ENCODE measurements around the gene ANTXR2. TPM values are rescaled to one million over a fixed set of nuclear protein-coding genes. Genes with fewer than 3 reads are reported as not detected.
A peak's percentile ranks its signal among the peaks of the same experiment; 100 is the strongest.
"Not testable (repeated sequence)": the region's sequence is repeated elsewhere in the genome, so short reads cannot be mapped to it uniquely, and the experiment has no call there.

ANTXR2 gene
- 8.2 and 10.6 TPM in 2 replicates for total RNA-seq

GRCh38 chr4:80072744-80073472, at the start of gene ANTXR2:
Gene ANTXR2, minus strand, starts transcription at chr4:80073229. Its CDS starts 669 bp downstream, at chr4:80072560.
- H3K9me3 Mint-ChIP-seq: peaks cover 15% of the 10 kb centered on the region
- intact Hi-C loops (cut with micrococcal nuclease): loop anchor here (1.0 to 5.0 kb wide), 5 partner anchors 36 to 156 kb away; no protein-coding TSS in a partner anchor
- H3K4me3 Mint-ChIP-seq: peak within 1 kb of the TSS; percentile 97
- H3K4me1 Mint-ChIP-seq: peaks cover 68% of the 10 kb centered on the region
- peaks cover 23% of the 10 kb centered on the region for H3K36me3 Mint-ChIP-seq (ENCODE audit: low read depth)
- DNase-seq: peak; percentile 93
- H3K27ac Mint-ChIP-seq: peak within 1 kb of the TSS; percentile 95
- peaks cover 2% of the 10 kb centered on the region for H3K27me3 Mint-ChIP-seq

GRCh38 chr4:80121815-80122214, 48.8 kb upstream of the ANTXR2 start:
- peaks cover 40% of the 10 kb centered on the region for H3K9me3 Mint-ChIP-seq
- DNase-seq; H3K27ac Mint-ChIP-seq; H3K4me3 Mint-ChIP-seq; intact Hi-C loops (cut with micrococcal nuclease); H3K36me3 Mint-ChIP-seq (ENCODE audit: low read depth): not testable (repeated sequence)
- peaks cover 28% of the 10 kb centered on the region for H3K4me1 Mint-ChIP-seq
- peaks cover 14% of the 10 kb centered on the region for H3K27me3 Mint-ChIP-seq

- Mint-ChIP-seq H3K9me3 (peaks cover 46% of the 10 kb centered on the region), H3K27me3 (peaks cover 14% of the 10 kb centered on the region)
- H3K4me3 Mint-ChIP-seq; intact Hi-C loops (cut with micrococcal nuclease); H3K36me3 Mint-ChIP-seq (ENCODE audit: low read depth); DNase-seq; H3K4me1 Mint-ChIP-seq; H3K27ac Mint-ChIP-seq: not testable (repeated sequence)
These were observed 46.6 kb upstream of the ANTXR2 start for GRCh38 chr4:80119620-80120019.

- Mint-ChIP-seq H3K27ac (no peak overlapping the region), H3K9me3 (peaks cover 51% of the 10 kb centered on the region), H3K27me3 (peaks cover 18% of the 10 kb centered on the region), H3K4me3 (no peak overlapping the region), H3K36me3 (ENCODE audit: low read depth) (peaks cover 10% of the 10 kb centered on the region), H3K4me1 (peaks cover 3% of the 10 kb centered on the region)
- DNase-seq: no peak
- intact Hi-C loops (cut with micrococcal nuclease): no loop called here
These were observed 43.5 kb upstream of the ANTXR2 start for GRCh38 chr4:80116516-80116915.

GRCh38 chr4:80115368-80116181, 42.5 kb upstream of the ANTXR2 start:
- Mint-ChIP-seq H3K36me3 (ENCODE audit: low read depth) (peaks cover 10% of the 10 kb centered on the region), H3K9me3 (peaks cover 49% of the 10 kb centered on the region), H3K27me3 (peaks cover 20% of the 10 kb centered on the region), H3K27ac (no peak overlapping the region), H3K4me3 (no peak overlapping the region), H3K4me1 (peaks cover 3% of the 10 kb centered on the region)
- intact Hi-C loops (cut with micrococcal nuclease): no loop called here
- no peak for DNase-seq

- peaks cover 3% of the 10 kb centered on the region for H3K4me1 Mint-ChIP-seq
- no peak overlapping the region for H3K4me3 Mint-ChIP-seq
These were observed 41.8 kb upstream of the ANTXR2 start for GRCh38 chr4:80114732-80115265.

GRCh38 chr4:80113615-80114014, 40.6 kb upstream of the ANTXR2 start:
- Mint-ChIP-seq H3K4me3 (no peak overlapping the region), H3K27me3 (peaks cover 17% of the 10 kb centered on the region), H3K9me3 (peaks cover 39% of the 10 kb centered on the region), H3K36me3 (ENCODE audit: low read depth) (peaks cover 8% of the 10 kb centered on the region), H3K27ac (no peak overlapping the region), H3K4me1 (peaks cover 3% of the 10 kb centered on the region)
- no peak for DNase-seq
- intact Hi-C loops (cut with micrococcal nuclease): no loop called here

More at GRCh38 chr4:80114732-80115265, 41.8 kb upstream of the ANTXR2 start:
- intact Hi-C loops (cut with micrococcal nuclease): no loop called here
- no peak for DNase-seq
- Mint-ChIP-seq H3K27me3 (peaks cover 25% of the 10 kb centered on the region), H3K9me3 (peaks cover 48% of the 10 kb centered on the region), H3K36me3 (ENCODE audit: low read depth) (peaks cover 10% of the 10 kb centered on the region), H3K27ac (no peak overlapping the region)

- intact Hi-C loops (cut with micrococcal nuclease): no loop called here
- no peak overlapping the region for H3K27ac Mint-ChIP-seq
- peaks cover 3% of the 10 kb centered on the region for H3K4me1 Mint-ChIP-seq
- H3K36me3 Mint-ChIP-seq (ENCODE audit: low read depth): no peaks in the 10 kb centered on the region
- no peak overlapping the region for H3K4me3 Mint-ChIP-seq
- H3K27me3 Mint-ChIP-seq: peaks cover 14% of the 10 kb centered on the region
- H3K9me3 Mint-ChIP-seq: peaks cover 35% of the 10 kb centered on the region
- DNase-seq: no peak
These were observed 39.2 kb upstream of the ANTXR2 start for GRCh38 chr4:80112236-80112635.

GRCh38 chr4:80111276-80111675, 38.2 kb upstream of the ANTXR2 start:
- Mint-ChIP-seq H3K9me3 (peaks cover 35% of the 10 kb centered on the region), H3K27ac (no peak overlapping the region), H3K27me3 (peaks cover 16% of the 10 kb centered on the region), H3K4me3 (no peak overlapping the region), H3K4me1 (peaks cover 2% of the 10 kb centered on the region), H3K36me3 (ENCODE audit: low read depth) (peaks cover 4% of the 10 kb centered on the region)
- intact Hi-C loops (cut with micrococcal nuclease): no loop called here
- DNase-seq: no peak

- Mint-ChIP-seq H3K4me1 (no peaks in the 10 kb centered on the region), H3K27ac (no peak overlapping the region), H3K9me3 (peaks cover 32% of the 10 kb centered on the region), H3K4me3 (no peak overlapping the region), H3K36me3 (ENCODE audit: low read depth) (peaks cover 7% of the 10 kb centered on the region), H3K27me3 (peaks cover 16% of the 10 kb centered on the region)
- intact Hi-C loops (cut with micrococcal nuclease): no loop called here
- DNase-seq: no peak
These were observed 34.3 kb upstream of the ANTXR2 start for GRCh38 chr4:80107374-80107773.

- no peak overlapping the region for H3K27ac Mint-ChIP-seq
These were observed 31.9 kb upstream of the ANTXR2 start for GRCh38 chr4:80104927-80105326.

GRCh38 chr4:80103629-80104028, 30.6 kb upstream of the ANTXR2 start:
- Mint-ChIP-seq H3K27me3 (peaks cover 6% of the 10 kb centered on the region), H3K4me3 (no peak overlapping the region), H3K9me3 (peaks cover 28% of the 10 kb centered on the region), H3K4me1 (no peaks in the 10 kb centered on the region), H3K27ac (no peak overlapping the region), H3K36me3 (ENCODE audit: low read depth) (peaks cover 7% of the 10 kb centered on the region)
- intact Hi-C loops (cut with micrococcal nuclease): no loop called here
- DNase-seq: no peak

More at GRCh38 chr4:80104927-80105326, 31.9 kb upstream of the ANTXR2 start:
- no peak overlapping the region for H3K4me3 Mint-ChIP-seq
- no peak for DNase-seq
- peaks cover 6% of the 10 kb centered on the region for H3K27me3 Mint-ChIP-seq
- no peaks in the 10 kb centered on the region for H3K4me1 Mint-ChIP-seq
- H3K36me3 Mint-ChIP-seq (ENCODE audit: low read depth): peaks cover 7% of the 10 kb centered on the region
- H3K9me3 Mint-ChIP-seq: peaks cover 27% of the 10 kb centered on the region
- intact Hi-C loops (cut with micrococcal nuclease): no loop called here

GRCh38 chr4:80101792-80102116, 28.7 kb upstream of the ANTXR2 start:
- Mint-ChIP-seq H3K27me3 (peaks cover 5% of the 10 kb centered on the region), H3K36me3 (ENCODE audit: low read depth) (peaks cover 6% of the 10 kb centered on the region), H3K27ac (no peak overlapping the region), H3K4me3 (no peak overlapping the region), H3K9me3 (peaks cover 15% of the 10 kb centered on the region), H3K4me1 (no peaks in the 10 kb centered on the region)
- no peak for DNase-seq
- intact Hi-C loops (cut with micrococcal nuclease): no loop called here
